Diencephalon (tissue), 1 donor: ENCODE data around the gene PMVK. TPM values are rescaled to one million over a fixed set of nuclear protein-coding genes. Genes with fewer than 3 reads are reported as not detected.

Experiments
- small RNA-seq: library from RNA; depleted of rRNA; stranded (forward); fragments of <200 nt; gene quantifications from one replicate; pipeline ENCODE3, GENCODE V24; 2014
- total RNA-seq: library from RNA; depleted of rRNA; stranded (reverse); fragments of >200 nt; gene quantifications from one replicate; pipeline ENCODE4 v1.2.3, GENCODE V29; 2014

PMVK gene
- total RNA-seq = 15.7 TPM

DNA sequence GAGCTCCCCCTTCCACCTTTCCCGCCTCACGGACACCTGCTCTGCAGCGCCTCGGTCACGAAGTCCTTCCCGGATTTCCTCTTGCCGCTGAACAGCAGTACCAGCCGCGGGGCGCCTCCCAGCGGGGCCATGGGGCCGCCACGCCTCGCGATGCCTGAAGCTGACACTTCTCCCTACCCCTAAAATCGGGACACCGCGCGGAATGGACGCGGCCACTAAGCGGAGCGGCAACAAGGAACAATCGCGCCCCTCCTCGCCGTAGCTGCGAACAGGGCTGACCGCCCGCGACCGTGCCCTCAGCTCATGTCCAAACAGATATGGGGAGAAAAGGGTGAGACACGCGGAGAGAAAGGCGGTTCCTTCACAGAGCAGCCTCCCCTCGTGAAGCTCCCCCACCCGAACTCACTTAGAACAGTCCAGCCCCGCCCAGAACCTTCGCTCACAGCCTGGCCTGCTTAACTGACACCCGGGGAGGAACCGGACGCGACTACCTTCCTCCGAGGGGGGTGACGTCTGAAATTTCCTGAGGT lies at the start of gene PMVK:
PMVK (minus strand) TSS at position 165 of the 530 bp plus-strand sequence; CDS start at position 131, 34 bp downstream.

DNA sequence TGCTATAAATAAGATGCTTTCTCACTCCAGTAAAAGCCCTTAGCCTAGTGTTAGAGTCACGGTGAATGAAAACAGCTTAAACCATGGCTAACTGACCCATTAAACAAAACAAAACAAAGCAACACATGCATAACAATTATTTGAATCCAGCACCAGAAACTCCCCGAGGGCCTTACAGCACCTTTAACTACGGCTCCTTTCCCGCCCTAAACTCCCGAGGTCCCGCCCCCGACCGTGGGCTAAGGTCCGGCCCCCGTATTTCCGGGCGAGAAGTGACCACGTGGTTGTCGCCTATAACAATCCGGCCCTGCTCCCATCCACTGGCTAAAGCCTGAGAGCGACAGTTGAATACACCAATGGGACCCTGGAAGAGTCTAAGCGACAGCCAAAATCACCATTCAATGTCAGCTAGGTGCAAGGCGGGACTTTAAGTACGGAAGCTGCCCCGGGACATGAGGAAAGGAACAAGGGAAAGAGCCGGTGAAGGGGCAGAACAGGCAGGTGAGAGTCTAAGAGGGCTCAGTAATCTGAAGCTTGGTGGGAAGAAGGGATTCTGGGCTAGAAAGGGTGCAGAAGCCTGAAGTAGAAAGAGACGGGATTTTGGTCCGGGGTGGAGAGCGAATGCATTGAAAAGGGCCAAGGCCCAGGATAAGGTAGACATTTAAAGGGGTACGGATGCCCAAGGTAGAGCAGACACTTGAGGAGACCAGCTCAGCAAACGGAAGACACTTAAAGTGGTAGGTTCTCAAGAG lies 46.6 kb upstream of the PMVK start, which contains the start of gene FLAD1:
FLAD1 (plus strand) TSS at position 448 of the 752 bp plus-strand sequence. CDS start 351 bp downstream, outside the sequence.

GRCh38 chr1:154974102-154974807 lies 37.7 kb upstream of the PMVK start, which contains the start of gene CKS1B:
Gene CKS1B, plus strand, starts transcription at chr1:154974681. Its CDS starts 65 bp downstream, at chr1:154974746.

DNA sequence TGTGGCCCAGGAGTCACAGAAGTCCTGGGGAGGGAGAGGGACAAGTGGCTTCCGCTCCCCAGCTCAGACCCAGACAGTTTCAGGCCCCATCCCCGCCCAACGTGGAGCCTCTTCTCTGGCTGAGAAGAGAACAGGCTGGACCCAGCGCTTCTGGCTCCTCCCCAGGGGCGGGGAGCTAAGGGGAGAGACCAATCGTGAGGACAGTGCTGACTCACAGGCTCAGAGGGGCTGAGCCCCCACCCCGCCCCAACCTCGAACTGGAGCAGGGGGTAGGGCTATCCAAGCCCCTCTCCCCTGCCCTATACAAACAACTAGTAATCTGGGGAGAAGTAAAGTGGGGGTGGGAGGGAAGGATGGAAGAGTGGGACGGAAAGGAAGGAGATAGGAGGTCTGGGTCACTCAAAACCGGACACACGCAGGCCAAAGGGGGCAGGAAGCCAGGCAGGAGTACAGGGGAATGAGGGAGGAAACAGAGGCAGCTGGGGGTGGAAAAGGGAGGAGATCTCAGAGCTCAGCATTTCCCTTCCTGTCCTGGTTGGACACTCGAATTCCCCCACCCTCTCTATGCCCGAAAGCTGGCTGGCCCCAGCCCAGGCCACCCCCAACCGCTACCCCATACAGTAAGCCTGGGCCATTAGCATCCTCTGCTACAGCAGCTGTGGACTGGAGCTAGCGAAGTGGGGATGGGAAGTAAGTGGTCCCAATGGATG lies 34.3 kb upstream of the PMVK start, which contains the start of gene SHC1:
SHC1 (minus strand) TSS at position 117 of the 710 bp plus-strand sequence. CDS start 221 bp downstream, outside the sequence.

GRCh38 chr1:154961207-154962155 lies 25.0 kb upstream of the PMVK start, which contains the start of gene PYGO2:
Gene PYGO2, minus strand, starts transcription at chr1:154961782. Its CDS starts 206 bp downstream, at chr1:154961576.

GRCh38 chr1:154955718-154956543 lies 19.4 kb upstream of the PMVK start, which contains the start of gene PBXIP1:
Gene PBXIP1, minus strand, starts transcription at chr1:154956099. Its CDS starts 2,378 bp downstream, at chr1:154953721.

Small RNA genes within 50 kb of the gene (small RNA-seq; reads per million reads assigned to genes)
- not detected for gene MIR4258
- gene RF00017 = not detected

Other genes starting within 250 kb of the PMVK start
- 10.1 TPM for gene KCNN3, start 66.4 kb downstream of the PMVK start, total RNA-seq
- gene PBXIP1, start 19.4 kb upstream of the PMVK start, total RNA-seq = 48.4 TPM
- gene PYGO2, start 25.1 kb upstream of the PMVK start, total RNA-seq = 16.6 TPM
- gene SHC1, start 34.0 kb upstream of the PMVK start, total RNA-seq = 17.1 TPM
- gene CKS1B, start 38.0 kb upstream of the PMVK start, total RNA-seq = 25.6 TPM
- 18.9 TPM for gene FLAD1, start 46.6 kb upstream of the PMVK start, total RNA-seq
- gene LENEP, start 56.9 kb upstream of the PMVK start, total RNA-seq = 0.69 TPM
- gene ZBTB7B, start 66.1 kb upstream of the PMVK start, total RNA-seq = 3.5 TPM
- gene DCST2, start 97.1 kb upstream of the PMVK start, total RNA-seq = 0.46 TPM
- gene DCST1, start 97.1 kb upstream of the PMVK start, total RNA-seq = not detected
- 20.5 TPM for gene ADAM15, start 114.6 kb upstream of the PMVK start, total RNA-seq
- gene EFNA4, start 127.0 kb upstream of the PMVK start, total RNA-seq = 1.2 TPM
- 13.8 TPM for gene EFNA3, start 142.1 kb upstream of the PMVK start, total RNA-seq
- 5.3 TPM for gene EFNA1, start 191.2 kb upstream of the PMVK start, total RNA-seq
- gene SLC50A1, start 199.1 kb upstream of the PMVK start, total RNA-seq = 7.8 TPM
- gene DPM3, start 203.8 kb upstream of the PMVK start, total RNA-seq = 13.8 TPM
- 60.2 TPM for gene KRTCAP2, start 236.6 kb upstream of the PMVK start, total RNA-seq
- gene TRIM46, start 237.1 kb upstream of the PMVK start, total RNA-seq = 21.2 TPM